ENCODE results near the gene ZMYND12.
A peak's percentile ranks its signal among the peaks of the same experiment; 100 is the strongest.

Gene ZMYND12

DNA sequence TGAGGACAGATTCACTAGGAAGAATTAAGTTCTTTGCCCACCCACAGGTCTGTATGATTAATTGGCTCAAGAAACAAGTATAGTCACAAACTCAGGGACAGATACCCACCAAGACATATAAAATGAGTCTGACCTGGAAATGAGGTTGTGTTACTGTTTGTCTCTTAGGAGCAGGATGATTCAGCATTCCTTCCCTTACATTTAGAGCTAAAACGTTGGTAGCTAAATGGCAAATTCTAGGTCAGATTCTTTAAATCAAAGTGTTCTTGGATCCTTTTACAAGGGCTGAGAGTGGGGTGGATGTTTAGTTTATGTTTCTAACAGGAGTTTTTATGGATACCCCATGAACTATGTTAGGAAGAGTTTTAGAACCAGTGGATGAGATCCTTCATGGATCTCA is 70.5 kb downstream of the ZMYND12 start:
- H3K27ac ChIP-seq: no peak overlapping the region
- no peak for TF ChIP-seq CTCF (conservative IDR thresholded peaks at IDR 0.05)

GRCh38 chr1:42381280-42381673 is 74.5 kb downstream of the ZMYND12 start:
- H3K27ac ChIP-seq: peak overlapping the region; percentile 76
- no peak for TF ChIP-seq CTCF (conservative IDR thresholded peaks at IDR 0.05)

DNA sequence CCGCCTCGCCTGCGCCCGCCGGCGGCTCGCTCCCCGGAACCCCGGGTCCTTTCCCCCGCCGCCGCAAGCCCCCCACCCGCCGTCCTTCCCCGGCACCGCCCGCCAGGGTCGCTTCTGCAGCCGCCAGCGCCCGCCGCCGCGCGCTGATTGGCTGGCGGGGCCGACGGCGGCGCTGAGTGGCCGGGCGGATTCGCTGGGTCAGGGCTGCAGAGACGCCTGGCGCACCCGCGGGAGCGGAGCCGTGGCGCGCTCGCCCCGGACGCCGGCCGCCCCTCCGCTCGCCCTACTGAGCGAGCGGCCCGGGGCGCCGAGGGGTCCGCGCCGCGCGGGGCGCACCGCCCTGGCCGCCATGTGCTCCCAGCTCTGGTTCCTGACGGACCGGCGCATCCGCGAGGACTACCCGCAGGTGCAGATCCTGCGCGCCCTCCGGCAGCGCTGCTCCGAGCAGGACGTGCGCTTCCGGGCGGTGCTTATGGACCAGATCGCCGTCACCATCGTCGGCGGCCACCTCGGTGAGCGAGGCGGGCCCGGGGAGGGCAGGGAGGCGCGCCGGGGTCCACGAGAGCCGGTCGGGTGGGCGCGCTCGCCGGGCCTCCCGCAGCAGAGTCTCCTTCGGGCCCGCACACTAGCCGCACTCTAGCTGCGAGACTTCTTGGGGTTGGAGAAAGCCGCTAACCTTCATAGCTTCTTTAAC is 75.1 kb downstream of the ZMYND12 start, which contains the start of gene RIMKLA:
Gene RIMKLA, plus strand, starts transcription at position 207 of the 694 bp plus-strand sequence. Its CDS starts 143 bp downstream, at position 350.
- H3K27ac ChIP-seq: peak within 1 kb of the TSS; percentile 76
- TF ChIP-seq CTCF (conservative IDR thresholded peaks at IDR 0.05): no peak

Data from VCaP (cell line).